ENCODE measurements around the gene GAL.

GRCh38 chr11:68735646-68736045 is 51.3 kb downstream of the GAL start:
- no peak for TF ChIP-seq CTCF (IDR thresholded peaks at IDR 0.05)
- TF ChIP-seq POLR2A (IDR thresholded peaks at IDR 0.05), result no peak

Measured in Peyer's patch (tissue), 4 donors.